ENCODE measurements around the gene SHF.

Gene SHF

DNA sequence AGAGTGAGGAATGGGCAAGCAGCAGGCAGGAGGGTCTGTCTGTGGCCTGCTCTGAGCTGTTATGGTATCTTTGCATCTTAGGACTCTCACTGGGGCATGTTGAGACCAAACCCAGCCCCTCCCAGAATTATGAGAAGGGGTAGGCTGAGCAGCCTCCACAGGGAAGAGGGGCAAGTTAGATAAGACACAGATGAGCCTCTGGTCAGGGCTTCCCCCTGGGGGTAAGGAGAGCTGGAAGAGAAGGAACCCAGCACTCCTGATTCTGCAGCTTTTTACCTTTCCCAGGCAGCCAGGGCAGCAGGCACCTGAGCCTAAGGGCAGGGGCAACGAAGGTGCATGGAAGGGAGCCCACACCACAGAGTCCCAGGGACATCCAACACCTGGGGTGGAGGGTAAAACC is 38.7 kb downstream of the SHF start:
- no peak for DNase-seq (ENCODE audit: insufficient read length)
- no peak for TF ChIP-seq TAF1 (IDR thresholded peaks at IDR 0.05; ENCODE audit: borderline replicate concordance, low read depth, low read length)
- no peak for TF ChIP-seq POLR2AphosphoS5 (IDR thresholded peaks at IDR 0.05; ENCODE audit: low read depth, low read length)
- no peak for TF ChIP-seq POLR2A (IDR thresholded peaks at IDR 0.05; ENCODE audit: low read depth, low read length)
- FAIRE-seq = no peak

- no peak for DNase-seq (ENCODE audit: insufficient read length)
- TF ChIP-seq TAF1 (IDR thresholded peaks at IDR 0.05; ENCODE audit: borderline replicate concordance, low read depth, low read length) = no peak
- TF ChIP-seq POLR2A (IDR thresholded peaks at IDR 0.05; ENCODE audit: low read depth, low read length) = no peak
- no peak for TF ChIP-seq POLR2AphosphoS5 (IDR thresholded peaks at IDR 0.05; ENCODE audit: low read depth, low read length)
- FAIRE-seq = no peak
Measured at GRCh38 chr15:45148076-45149059, 39.4 kb downstream of the SHF start.

DNA sequence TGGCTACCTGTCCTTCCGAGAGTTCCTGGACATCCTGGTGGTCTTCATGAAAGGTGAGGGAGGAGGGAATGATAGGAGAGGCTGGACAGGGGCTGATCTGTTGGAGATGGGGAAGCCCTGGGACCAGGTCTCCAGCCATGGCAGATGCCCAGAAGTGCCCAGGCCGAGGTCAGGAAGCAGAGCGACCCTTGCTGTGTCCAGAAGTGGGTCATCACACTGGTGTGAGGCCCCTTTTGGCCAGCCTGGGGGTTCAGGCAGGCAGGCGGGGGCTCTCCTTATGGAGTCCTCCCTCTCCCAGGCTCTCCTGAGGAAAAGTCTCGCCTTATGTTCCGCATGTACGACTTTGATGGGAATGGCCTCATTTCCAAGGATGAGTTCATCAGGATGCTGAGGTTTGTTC is 40.2 kb downstream of the SHF start:
- TF ChIP-seq POLR2AphosphoS5 (IDR thresholded peaks at IDR 0.05; ENCODE audit: low read depth, low read length) (no peak), TAF1 (IDR thresholded peaks at IDR 0.05; ENCODE audit: borderline replicate concordance, low read depth, low read length) (no peak), POLR2A (IDR thresholded peaks at IDR 0.05; ENCODE audit: low read depth, low read length) (no peak)
- no peak for FAIRE-seq

DNA sequence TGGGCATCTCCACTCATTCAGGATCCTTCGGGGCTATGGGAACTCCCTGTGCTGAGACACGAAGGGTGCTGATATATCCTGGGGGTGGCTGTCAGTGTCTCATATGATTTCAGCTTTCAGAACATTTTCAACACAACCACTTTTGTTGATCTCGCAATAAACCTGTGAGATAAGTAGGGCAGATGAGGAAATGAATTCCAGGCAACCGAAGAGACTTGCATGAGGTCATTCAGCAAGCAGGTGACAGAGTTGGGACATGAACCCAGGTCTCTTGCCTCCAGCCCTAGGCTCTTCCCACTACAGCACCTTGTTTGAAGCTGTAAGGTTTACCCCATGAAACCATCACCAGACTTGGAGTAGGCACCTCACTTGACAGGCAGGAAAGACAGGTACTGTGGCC is 41.4 kb downstream of the SHF start:
- DNase-seq (ENCODE audit: insufficient read length) (no peak), FAIRE-seq (no peak)
- TF ChIP-seq POLR2AphosphoS5 (IDR thresholded peaks at IDR 0.05; ENCODE audit: low read depth, low read length) (no peak), TAF1 (IDR thresholded peaks at IDR 0.05; ENCODE audit: borderline replicate concordance, low read depth, low read length) (no peak), POLR2A (IDR thresholded peaks at IDR 0.05; ENCODE audit: low read depth, low read length) (no peak)

More for the DNA sequence above, 40.2 kb downstream of the SHF start:
- no peak for DNase-seq (ENCODE audit: insufficient read length)

DNA sequence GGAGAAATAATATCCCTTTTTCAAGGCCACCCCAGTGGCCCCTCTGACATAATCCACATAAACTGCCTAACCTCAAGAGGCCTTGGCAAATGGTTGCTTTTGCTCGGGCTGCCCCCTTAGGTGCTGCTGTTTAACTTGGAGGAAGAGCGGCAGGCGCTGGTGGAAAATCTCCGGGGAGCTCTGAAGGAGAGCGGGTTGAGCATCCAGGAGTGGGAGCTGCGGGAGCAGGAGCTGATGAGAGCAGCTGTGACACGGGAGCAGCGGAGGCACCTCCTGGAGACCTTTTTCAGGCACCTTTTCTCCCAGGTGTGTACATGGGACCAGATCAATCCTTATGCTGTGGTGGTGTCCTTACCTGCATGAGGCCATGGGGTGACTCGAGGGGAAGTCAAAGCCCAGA is 43.0 kb downstream of the SHF start:
- DNase-seq (ENCODE audit: insufficient read length) (no peak), FAIRE-seq (no peak)
- TF ChIP-seq POLR2A (IDR thresholded peaks at IDR 0.05; ENCODE audit: low read depth, low read length) (no peak), TAF1 (IDR thresholded peaks at IDR 0.05; ENCODE audit: borderline replicate concordance, low read depth, low read length) (no peak), POLR2AphosphoS5 (IDR thresholded peaks at IDR 0.05; ENCODE audit: low read depth, low read length) (no peak)

- DNase-seq (ENCODE audit: insufficient read length) (no peak), FAIRE-seq (no peak)
- TF ChIP-seq POLR2AphosphoS5 (IDR thresholded peaks at IDR 0.05; ENCODE audit: low read depth, low read length) (no peak), TAF1 (IDR thresholded peaks at IDR 0.05; ENCODE audit: borderline replicate concordance, low read depth, low read length) (no peak), POLR2A (IDR thresholded peaks at IDR 0.05; ENCODE audit: low read depth, low read length) (no peak)
Measured at GRCh38 chr15:45143946-45144345, 43.8 kb downstream of the SHF start.

- TF ChIP-seq POLR2AphosphoS5 (IDR thresholded peaks at IDR 0.05; ENCODE audit: low read depth, low read length) = no peak
- no peak for TF ChIP-seq POLR2A (IDR thresholded peaks at IDR 0.05; ENCODE audit: low read depth, low read length)
- no peak for TF ChIP-seq TAF1 (IDR thresholded peaks at IDR 0.05; ENCODE audit: borderline replicate concordance, low read depth, low read length)
- FAIRE-seq = no peak
- DNase-seq (ENCODE audit: insufficient read length) = no peak
Measured at GRCh38 chr15:45143056-45143455, 44.7 kb downstream of the SHF start.

DNA sequence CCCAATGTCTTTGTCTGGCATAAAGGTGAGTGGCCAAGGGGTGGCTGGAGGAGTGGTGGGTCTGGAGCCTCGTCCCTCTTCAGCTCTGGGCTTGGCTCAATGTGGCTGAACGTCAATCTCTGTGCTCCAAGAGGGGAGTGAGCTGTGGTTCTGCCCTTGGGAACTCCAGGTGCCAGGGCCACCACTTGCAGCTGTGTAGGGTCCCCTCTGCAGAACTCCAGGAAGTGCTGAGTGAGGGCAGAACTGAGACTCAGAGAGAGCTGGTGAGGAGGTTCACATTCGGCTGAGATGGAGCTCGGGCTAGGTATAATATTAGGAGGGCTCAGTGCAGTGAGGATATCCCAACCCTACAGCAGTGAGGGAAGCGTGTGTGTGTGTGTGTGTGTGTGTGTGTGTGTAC is 46.4 kb downstream of the SHF start:
- DNase-seq (ENCODE audit: insufficient read length) (no peak), FAIRE-seq (no peak)
- no peak for TF ChIP-seq POLR2AphosphoS5 (IDR thresholded peaks at IDR 0.05; ENCODE audit: low read depth, low read length)
- no peak for TF ChIP-seq POLR2A (IDR thresholded peaks at IDR 0.05; ENCODE audit: low read depth, low read length)
- TF ChIP-seq TAF1 (IDR thresholded peaks at IDR 0.05; ENCODE audit: borderline replicate concordance, low read depth, low read length) = no peak

DNA sequence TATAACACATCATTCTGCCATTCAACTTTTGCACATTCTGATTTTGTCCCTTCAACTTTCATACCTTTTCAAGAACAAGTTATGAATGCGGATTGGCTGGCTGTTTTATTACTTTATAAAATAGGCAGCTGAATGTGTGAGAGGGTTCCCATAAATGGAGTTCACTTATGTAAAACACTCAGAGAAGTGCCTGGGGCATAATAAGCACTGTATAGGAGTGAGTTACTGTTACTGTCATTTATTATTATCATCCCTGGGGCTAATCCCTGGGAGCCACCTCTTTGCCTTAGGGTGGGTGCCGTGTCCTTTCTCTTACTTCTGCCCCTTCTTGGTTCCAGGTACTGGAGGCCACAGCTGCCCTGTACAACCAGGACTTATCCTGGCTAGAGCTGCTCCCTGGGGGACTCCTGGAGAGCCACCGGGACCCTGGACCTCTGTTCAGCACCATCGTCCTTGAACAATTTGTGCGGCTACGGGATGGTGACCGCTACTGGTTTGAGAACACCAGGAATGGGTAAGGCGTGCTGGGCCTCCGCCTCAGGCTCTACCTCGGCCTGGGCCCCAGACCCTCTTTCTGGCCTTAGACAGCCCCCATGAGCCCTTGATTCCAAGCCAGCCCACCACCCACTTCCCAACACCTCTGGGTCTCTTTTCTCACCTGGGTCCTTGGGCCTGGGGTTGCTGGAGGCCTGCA is 47.1 kb downstream of the SHF start:
- TF ChIP-seq POLR2A (IDR thresholded peaks at IDR 0.05; ENCODE audit: low read depth, low read length) = no peak
- DNase-seq (ENCODE audit: insufficient read length) (no peak), FAIRE-seq (no peak)

DNA sequence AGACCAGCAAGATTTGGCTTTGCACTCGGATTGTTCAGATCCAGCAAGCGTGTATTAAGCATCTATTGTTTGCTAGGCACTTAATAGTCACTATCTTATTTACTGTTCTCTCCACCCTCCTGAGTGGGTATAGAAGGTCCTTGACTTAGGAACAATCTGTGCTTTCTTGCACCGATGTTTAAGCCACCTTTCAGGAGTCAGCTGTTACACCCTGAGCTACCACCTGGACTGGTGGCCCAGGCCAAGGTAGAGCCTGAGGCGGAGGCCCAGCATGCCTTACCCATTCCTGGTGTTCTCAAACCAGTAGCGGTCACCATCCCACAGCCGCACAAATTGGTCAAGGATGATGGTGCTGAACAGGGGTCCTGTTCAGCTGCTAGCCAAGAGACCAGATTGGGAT is 48.0 kb downstream of the SHF start:
- DNase-seq (ENCODE audit: insufficient read length) (no peak), FAIRE-seq (no peak)
- no peak for TF ChIP-seq TAF1 (IDR thresholded peaks at IDR 0.05; ENCODE audit: borderline replicate concordance, low read depth, low read length)

DNA sequence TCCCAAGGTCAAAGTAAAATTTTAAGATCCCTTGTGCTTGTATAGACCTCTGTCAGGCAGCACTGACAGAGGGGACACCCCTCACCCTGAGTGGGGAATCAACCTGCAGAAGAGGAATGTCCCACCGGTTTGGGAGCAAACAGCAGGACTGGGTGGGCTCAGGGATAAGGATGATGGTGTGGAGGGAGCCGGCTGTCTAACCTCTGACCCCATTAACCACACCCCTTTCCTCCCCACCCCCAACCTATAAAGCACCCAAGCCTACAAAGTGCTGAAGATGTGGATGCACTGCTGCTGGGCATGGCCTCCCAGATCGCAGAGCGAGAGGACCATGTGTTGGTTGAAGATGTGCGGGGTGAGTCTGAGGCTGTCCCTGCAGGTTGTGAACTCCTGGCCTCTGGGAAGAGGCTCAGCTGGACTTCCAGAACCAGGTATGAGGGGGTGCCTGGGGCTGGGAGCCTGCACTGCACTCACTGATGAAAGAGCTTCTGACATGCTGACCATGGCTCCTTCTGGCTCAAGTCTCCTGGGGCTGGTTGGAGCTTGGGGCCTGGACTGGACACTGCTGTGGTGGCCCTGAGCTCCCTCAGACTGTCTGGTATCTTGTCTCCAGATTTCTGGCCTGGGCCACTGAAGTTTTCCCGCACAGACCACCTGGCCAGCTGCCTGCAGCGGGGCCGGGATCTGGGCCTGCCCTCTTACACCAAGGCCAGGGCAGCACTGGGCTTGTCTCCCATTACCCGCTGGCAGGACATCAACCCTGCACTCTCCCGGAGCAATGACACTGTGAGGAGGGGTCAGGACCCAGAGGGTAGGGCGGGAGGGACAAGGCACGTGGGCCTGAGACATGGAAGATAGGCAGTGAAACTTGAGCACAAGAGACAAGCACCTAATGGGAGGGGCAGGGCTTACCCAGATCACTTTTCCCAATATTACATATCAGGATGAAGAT is 48.7 kb downstream of the SHF start:
- no peak for FAIRE-seq
- no peak for TF ChIP-seq TAF1 (IDR thresholded peaks at IDR 0.05; ENCODE audit: borderline replicate concordance, low read depth, low read length)
- TF ChIP-seq POLR2AphosphoS5 (IDR thresholded peaks at IDR 0.05; ENCODE audit: low read depth, low read length) = no peak
- TF ChIP-seq POLR2A (IDR thresholded peaks at IDR 0.05; ENCODE audit: low read depth, low read length) = no peak

More for the DNA sequence above, 48.7 kb downstream of the SHF start:
- no peak for DNase-seq (ENCODE audit: insufficient read length)

Measured in GM12892 (cell line).